AG04450 (cell line): Measurements from ENCODE around the gene ZNF512. TPM values are rescaled to one million over a fixed set of nuclear protein-coding genes. Genes with fewer than 3 reads are reported as not detected.
A peak's percentile ranks its signal among the peaks of the same experiment; 100 is the strongest.

Experiments used
- CTCF ChIA-PET: fragments of 300-600, 350-600 bp; formaldehyde crosslinking; extraction: SDS; loops from one replicate; lab custom pipeline; 2022; ENCODE audit warnings: antibody characterized with exemption, inconsistent platforms; lab: Charles Lee
- POLR2A ChIA-PET: fragments of 350-600 bp; formaldehyde crosslinking; extraction: SDS; loops from one replicate; lab custom pipeline; 2021; ENCODE audit warnings: antibody characterized with exemption, inconsistent platforms; lab: Yijun Ruan, JAX
- DNase-seq: peaks from one replicate; pipeline ENCODE4 v3.0.0-alpha.2; 2011; ENCODE audit warnings: low read depth, low spot score
- H3K27ac ChIP-seq: one replicate; pipeline ENCODE4 v1.5.1; 2012; ENCODE audit warnings: low read depth, low read length, control low read depth
- H3K27me3 ChIP-seq: one replicate; pipeline ENCODE4 v1.6.0; 2012; ENCODE audit warnings: low read length; ENCODE audit not compliant: control insufficient read depth, insufficient read depth
- H3K4me3 ChIP-seq: 2 replicates; pipeline ENCODE4 v1.5.1; 2011; ENCODE audit warnings: mild to moderate bottlenecking, low read depth, low read length, control low read depth
- H3K9me3 ChIP-seq: 2 replicates; pipeline ENCODE4 v1.5.1; 2012; ENCODE audit warnings: low read length; ENCODE audit not compliant: control insufficient read depth, insufficient read depth
- polyA plus RNA-seq: library from polyadenylated mRNA; depleted of rRNA; stranded (reverse); fragments of >200 nt; gene quantifications from 2 replicates; pipeline ENCODE4 v1.2.3, GENCODE V29; 2011
- TF ChIP-seq, protein P1 (sequence below): IDR thresholded peaks from 2 replicates; pipeline ENCODE4 v1.5.1; 2011; ENCODE audit warnings: low read depth, low read length, control low read depth, inconsistent platforms

The ZNF512 gene
- polyA plus RNA-seq, 1 experiment: 63.7 TPM

DNA sequence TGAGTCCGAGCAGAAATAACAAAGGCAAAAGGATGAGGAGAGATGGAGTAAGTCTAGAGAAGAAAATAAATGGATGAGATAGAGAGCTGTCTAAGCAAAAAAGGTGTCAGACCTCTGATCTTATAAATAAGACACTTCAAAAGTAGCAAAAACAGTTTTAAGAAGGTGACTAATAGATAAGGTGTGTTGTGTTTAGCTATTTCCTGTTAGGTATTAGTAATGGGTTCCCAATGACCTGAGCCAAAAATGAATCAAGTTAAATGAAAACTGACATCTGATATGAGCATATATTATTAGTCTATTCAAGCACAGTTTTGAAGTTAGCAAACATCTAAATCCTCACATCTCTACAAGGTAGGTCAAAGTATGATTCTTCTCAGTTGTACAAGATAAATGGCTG is 69.9 kb downstream of the ZNF512 start:
- Histone ChIP-seq H3K27me3 (no peaks in the 10 kb centered on the region), H3K27ac (no peak overlapping the region), H3K9me3 (no peaks in the 10 kb centered on the region), H3K4me3 (no peak overlapping the region)
- ChIA-PET POLR2A (no interaction called here), CTCF (interaction anchor here (1.3 kb wide), 1 partner anchor 30 kb away, joined by 4 read pairs; no protein-coding TSS in a partner anchor)
- TF ChIP-seq, protein P1, sequence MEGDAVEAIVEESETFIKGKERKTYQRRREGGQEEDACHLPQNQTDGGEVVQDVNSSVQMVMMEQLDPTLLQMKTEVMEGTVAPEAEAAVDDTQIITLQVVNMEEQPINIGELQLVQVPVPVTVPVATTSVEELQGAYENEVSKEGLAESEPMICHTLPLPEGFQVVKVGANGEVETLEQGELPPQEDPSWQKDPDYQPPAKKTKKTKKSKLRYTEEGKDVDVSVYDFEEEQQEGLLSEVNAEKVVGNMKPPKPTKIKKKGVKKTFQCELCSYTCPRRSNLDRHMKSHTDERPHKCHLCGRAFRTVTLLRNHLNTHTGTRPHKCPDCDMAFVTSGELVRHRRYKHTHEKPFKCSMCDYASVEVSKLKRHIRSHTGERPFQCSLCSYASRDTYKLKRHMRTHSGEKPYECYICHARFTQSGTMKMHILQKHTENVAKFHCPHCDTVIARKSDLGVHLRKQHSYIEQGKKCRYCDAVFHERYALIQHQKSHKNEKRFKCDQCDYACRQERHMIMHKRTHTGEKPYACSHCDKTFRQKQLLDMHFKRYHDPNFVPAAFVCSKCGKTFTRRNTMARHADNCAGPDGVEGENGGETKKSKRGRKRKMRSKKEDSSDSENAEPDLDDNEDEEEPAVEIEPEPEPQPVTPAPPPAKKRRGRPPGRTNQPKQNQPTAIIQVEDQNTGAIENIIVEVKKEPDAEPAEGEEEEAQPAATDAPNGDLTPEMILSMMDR: no peak
- no peak for DNase-seq

DNA sequence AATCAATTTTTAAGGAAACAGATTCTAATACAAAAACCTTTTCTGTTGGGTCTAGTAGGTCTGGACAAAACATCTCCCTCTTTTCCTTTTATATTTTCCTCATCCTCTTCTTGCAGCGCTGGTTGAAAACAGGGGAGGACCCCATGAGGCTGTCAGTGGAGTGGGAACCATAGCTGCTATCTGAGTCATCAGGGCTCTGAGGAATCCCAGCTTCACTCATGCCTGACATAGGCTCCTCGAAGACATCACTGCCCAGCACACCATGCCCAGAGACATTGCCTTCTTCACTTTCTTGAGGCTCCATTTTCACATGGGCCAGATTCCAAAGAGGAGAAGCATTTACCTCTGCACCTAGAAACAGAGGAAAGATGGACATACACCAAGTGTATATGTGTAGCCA is 70.6 kb downstream of the ZNF512 start:
- TF ChIP-seq, protein P1: no peak
- POLR2A ChIA-PET: no interaction called here
- no peaks in the 10 kb centered on the region for H3K9me3 ChIP-seq

DNA sequence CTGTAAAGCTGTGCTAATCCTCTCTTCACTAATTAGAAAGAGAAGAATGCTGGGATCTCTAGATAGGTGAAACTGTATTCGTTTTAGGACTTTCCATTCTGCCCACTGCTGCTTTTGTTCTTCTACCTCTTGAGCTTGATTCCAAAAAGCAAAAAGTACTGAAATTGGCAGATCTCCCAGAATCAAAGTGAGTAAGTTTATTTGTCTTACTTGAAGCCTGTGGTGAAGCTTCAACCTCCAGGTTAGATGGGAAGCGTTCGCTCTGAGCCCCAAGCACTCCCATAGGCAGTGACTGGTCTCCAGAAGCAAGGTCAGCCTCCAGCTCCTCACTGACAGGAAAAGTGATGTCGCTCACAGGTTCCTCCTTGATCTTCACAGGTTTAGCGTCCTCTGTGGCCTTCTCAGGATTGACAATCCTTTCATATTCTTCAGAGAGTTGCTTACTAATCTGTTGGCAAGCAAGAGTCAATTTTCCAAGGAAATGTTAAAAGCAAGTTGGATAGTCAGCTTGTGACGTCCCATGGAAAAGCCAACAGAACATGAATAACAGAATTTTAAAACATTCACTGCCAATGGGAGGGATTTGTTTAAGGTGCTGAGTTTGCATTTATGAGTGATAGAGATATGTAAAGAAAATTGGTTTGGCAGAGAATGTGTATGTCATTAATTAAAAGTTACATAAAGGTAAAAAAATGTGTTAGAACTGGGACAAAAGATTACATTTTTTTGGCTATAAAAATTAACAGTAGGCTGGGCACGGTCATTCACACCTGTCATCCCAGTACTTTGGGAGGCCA is 72.5 kb downstream of the ZNF512 start:
- CTCF ChIA-PET: interaction anchor here (3.4 kb wide), 1 partner anchor 28 kb away, joined by 18 read pairs; no protein-coding TSS in a partner anchor
- H3K27ac ChIP-seq: no peak overlapping the region
- H3K27me3 ChIP-seq: no peaks in the 10 kb centered on the region

More for the DNA sequence above, 70.6 kb downstream of the ZNF512 start:
- H3K4me3 ChIP-seq: no peak overlapping the region
- CTCF ChIA-PET: interaction anchor here (0.6 to 1.3 kb wide), 2 partner anchors 12 to 29 kb away, joined by 3 to 4 read pairs; no protein-coding TSS in a partner anchor
- DNase-seq: no peak
- H3K27ac ChIP-seq: no peak overlapping the region
- H3K27me3 ChIP-seq: no peaks in the 10 kb centered on the region

DNA sequence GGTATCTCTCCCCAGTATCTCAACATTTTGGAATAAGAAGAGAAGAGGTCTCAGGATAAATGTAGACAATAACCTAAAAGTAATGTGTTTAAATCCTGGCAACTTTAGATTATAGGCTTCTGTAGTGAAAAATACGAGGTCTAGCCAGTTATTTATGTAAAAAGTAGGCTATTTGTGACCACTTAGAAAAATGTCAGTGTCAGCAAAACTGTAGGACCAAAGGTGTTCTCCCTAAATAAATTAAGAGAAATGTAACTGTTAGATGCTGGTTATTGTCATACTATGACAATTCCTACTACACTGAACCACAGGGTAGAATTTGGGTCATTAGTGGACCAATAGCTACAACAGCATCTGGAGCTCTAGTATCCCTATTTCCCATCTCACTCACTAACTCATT is 78.5 kb downstream of the ZNF512 start:
- TF ChIP-seq, protein P1: no peak
- DNase-seq: no peak
- H3K9me3 ChIP-seq: 0 out of 2 replicates have a peak, but pooled peaks cover 3% of the 10 kb centered on the region
- ChIA-PET POLR2A (no interaction called here), CTCF (interaction anchor here (0.6 kb wide), 1 partner anchor 22 kb away, joined by 3 read pairs; no protein-coding TSS in a partner anchor)
- no peak overlapping the region for H3K27ac ChIP-seq
- no peak overlapping the region for H3K4me3 ChIP-seq
- H3K27me3 ChIP-seq: no peaks in the 10 kb centered on the region

More for the DNA sequence above, 72.5 kb downstream of the ZNF512 start:
- TF ChIP-seq, protein P1: no peak
- POLR2A ChIA-PET: interaction anchor here (0.6 kb wide), 1 partner anchor 287 kb away, joined by 3 read pairs; no protein-coding TSS in a partner anchor
- DNase-seq: peak; percentile 63
- Histone ChIP-seq H3K4me3 (no peak overlapping the region), H3K9me3 (no peaks in the 10 kb centered on the region)
